Measurements from ENCODE around the gene ANKRD11. TPM values are rescaled to one million over a fixed set of nuclear protein-coding genes. Genes with fewer than 3 reads are reported as not detected.

Gene ANKRD11
- polyA plus RNA-seq, 1 donor (not counting 4 experiments of a cell fraction or from before 2014, with no cell fraction given), result 30.1 TPM

- Histone ChIP-seq H3K27me3 (ENCODE audit: control insufficient read depth, extremely low read depth, insufficient read depth, low read length) (no peaks in the 10 kb centered on the region), H3K4me2 (ENCODE audit: control insufficient read depth, extremely low read depth, insufficient read depth, low read depth, low read length) (no peak overlapping the region), H3K36me3 (ENCODE audit: control insufficient read depth in 2 of 2, extremely low read depth in 1 of 2, insufficient read depth in 2 of 2, low read length in 2 of 2) (peaks cover 33% of the 10 kb centered on the region in 2 experiments), H4K20me1 (ENCODE audit: control insufficient read depth, extremely low read depth, insufficient read depth, low read length) (no peaks in the 10 kb centered on the region), H2AFZ (ENCODE audit: control insufficient read depth, low read length) (no peak overlapping the region), H3K9me1 (ENCODE audit: control insufficient read depth, extremely low read depth, insufficient read depth, low read length) (no peaks in the 10 kb centered on the region), H3K4me3 (ENCODE audit: control insufficient read depth in 2 of 3, extremely low read depth in 1 of 3, insufficient read depth in 2 of 3, low read depth in 1 of 3, low read length in 3 of 3) (no peak overlapping the region), H3K4me1 (ENCODE audit: control insufficient read depth, extremely low read depth, insufficient read depth, low read length) (no peaks in the 10 kb centered on the region), H3K79me2 (ENCODE audit: control insufficient read depth, insufficient read depth, low read length) (peaks cover 18% of the 10 kb centered on the region), H3K9ac (ENCODE audit: control insufficient read depth, extremely low read depth, insufficient read depth, low read length) (no peak overlapping the region), H3K9me3 (ENCODE audit: control insufficient read depth, low read depth, low read length) (no peaks in the 10 kb centered on the region), H3K27ac (ENCODE audit: control insufficient read depth, insufficient read depth, low read length) (no peak overlapping the region)
- FAIRE-seq (no peak), DNase-seq (ENCODE audit: low read depth, low spot score) (no peak)
- dilution Hi-C loops (cut with MboI; ENCODE audit: extremely low pct_ligation_motif_present, low sequenced_read_pairs), result no loop called here
- TF ChIP-seq EZH2 (IDR thresholded peaks at IDR 0.05; ENCODE audit: low read length) (no peak), CTCF (optimal IDR thresholded peaks at IDR 0.05 in 1 of 3, IDR thresholded peaks at IDR 0.05 in 1 of 3, conservative IDR thresholded peaks at IDR 0.05 in 1 of 3; ENCODE audit: extremely low read depth in 1 of 3, insufficient read depth in 2 of 3, low read length in 3 of 3) (no peak)
Observed at GRCh38 chr16:89537549-89537925, 47.2 kb upstream of the ANKRD11 start.

- Histone ChIP-seq H3K4me3 (ENCODE audit: control insufficient read depth in 2 of 3, extremely low read depth in 1 of 3, insufficient read depth in 2 of 3, low read depth in 1 of 3, low read length in 3 of 3) (no peak overlapping the region), H3K36me3 (ENCODE audit: control insufficient read depth in 2 of 2, extremely low read depth in 1 of 2, insufficient read depth in 2 of 2, low read length in 2 of 2) (peaks cover 38% of the 10 kb centered on the region in 2 experiments), H2AFZ (ENCODE audit: control insufficient read depth, low read length) (no peak overlapping the region), H3K4me1 (ENCODE audit: control insufficient read depth, extremely low read depth, insufficient read depth, low read length) (no peaks in the 10 kb centered on the region), H3K27me3 (ENCODE audit: control insufficient read depth, extremely low read depth, insufficient read depth, low read length) (no peaks in the 10 kb centered on the region), H3K79me2 (ENCODE audit: control insufficient read depth, insufficient read depth, low read length) (peaks cover 18% of the 10 kb centered on the region), H3K27ac (ENCODE audit: control insufficient read depth, insufficient read depth, low read length) (no peak overlapping the region), H3K9me1 (ENCODE audit: control insufficient read depth, extremely low read depth, insufficient read depth, low read length) (no peaks in the 10 kb centered on the region), H3K4me2 (ENCODE audit: control insufficient read depth, extremely low read depth, insufficient read depth, low read depth, low read length) (no peak overlapping the region), H3K9me3 (ENCODE audit: control insufficient read depth, low read depth, low read length) (no peaks in the 10 kb centered on the region), H3K9ac (ENCODE audit: control insufficient read depth, extremely low read depth, insufficient read depth, low read length) (no peak overlapping the region), H4K20me1 (ENCODE audit: control insufficient read depth, extremely low read depth, insufficient read depth, low read length) (no peaks in the 10 kb centered on the region)
- no peak for FAIRE-seq
- no peak for TF ChIP-seq CTCF (optimal IDR thresholded peaks at IDR 0.05 in 1 of 3, IDR thresholded peaks at IDR 0.05 in 1 of 3, conservative IDR thresholded peaks at IDR 0.05 in 1 of 3; ENCODE audit: extremely low read depth in 1 of 3, insufficient read depth in 2 of 3, low read length in 3 of 3)
- no peak for TF ChIP-seq EZH2 (IDR thresholded peaks at IDR 0.05; ENCODE audit: low read length)
- dilution Hi-C loops (cut with MboI; ENCODE audit: extremely low pct_ligation_motif_present, low sequenced_read_pairs), result no loop called here
- DNase-seq (ENCODE audit: low read depth, low spot score), result no peak
Observed at GRCh38 chr16:89536886-89537548, 46.7 kb upstream of the ANKRD11 start.
